Gastroesophageal sphincter (tissue), 4 donors: ENCODE results near the gene KAZN. TPM values are rescaled to one million over a fixed set of nuclear protein-coding genes. Genes with fewer than 3 reads are reported as not detected.

Experiments used
- ATAC-seq: fragments of 150-250 bp; one replicate; pipeline ENCODE4 v1.9.1; 2016; ENCODE audit warnings: mild to moderate bottlenecking, moderate library complexity
- H3K27ac ChIP-seq, 4 donors: fragments of 200-600 bp; sonication (generic) in 3 of 4; 1 replicate in 3 of 4; 2 replicates in 1 of 4; pipeline ENCODE4 v1.5.1; 2016 to 2019
- H3K27me3 ChIP-seq: fragments of 200-600 bp; sonication (generic); one replicate; pipeline ENCODE4 v1.5.1; 2019
- H3K36me3 ChIP-seq, 2 donors: fragments of 200-600 bp; sonication (generic); one replicate each; pipeline ENCODE4 v1.5.1; 2019; ENCODE audit warnings: control low read depth in 1 of 2
- H3K4me1 ChIP-seq, 3 donors: fragments of 200-600 bp; sonication (generic); 1 replicate in 2 of 3; 2 replicates in 1 of 3; pipeline ENCODE4 v1.5.1; 2016 to 2019; ENCODE audit warnings: control low read depth in 2 of 3
- H3K4me3 ChIP-seq, 2 donors: fragments of 200-600 bp; sonication (generic); one replicate each; pipeline ENCODE4 v1.5.1; 2019; ENCODE audit warnings: mild to moderate bottlenecking in 1 of 2, moderate library complexity in 1 of 2
- H3K9me3 ChIP-seq, 3 donors: fragments of 200-600 bp; sonication (generic); one replicate each; pipeline ENCODE4 v1.5.1; 2017 to 2019; ENCODE audit warnings: control low read depth in 2 of 3
- EP300 ChIP-seq: sonication (generic); formaldehyde crosslinking; IDR thresholded peaks from one replicate; pipeline ENCODE4 v1.6.1; 2017; ENCODE audit warnings: antibody characterized with exemption, mild to moderate bottlenecking
- POLR2A ChIP-seq, 2 donors: fragments of 450-650 bp; IDR thresholded peaks; one replicate each; pipeline ENCODE4 v1.6.1; 2017; ENCODE audit warnings: antibody characterized with exemption in 2 of 2, mild to moderate bottlenecking in 2 of 2, moderate library complexity in 1 of 2
- POLR2AphosphoS5 ChIP-seq: sonication (generic); formaldehyde crosslinking; IDR thresholded peaks from one replicate; pipeline ENCODE4 v1.6.1; 2017; ENCODE audit warnings: antibody characterized with exemption
- WGBS, 2 donors: methylation state at CpG; one replicate each; pipeline ENCODE4 v1.1.5; 2018; ENCODE audit warnings: low coverage in 1 of 2; 5-methylcytosine and 5-hydroxymethylcytosine counted together
- total RNA-seq, 4 donors: library from RNA; depleted of rRNA; stranded (reverse); fragments of >200 nt; gene quantifications; one replicate each; pipeline ENCODE4 v1.1.0, GENCODE V29; 2016
- TF ChIP-seq, protein P1 (sequence below), 4 experiments: fragments of 200-600 bp in 2 of 4; fragments of 450-650 bp in 2 of 4; sonication (generic) in 1 of 4; IDR thresholded peaks; one replicate each; pipeline ENCODE4 v1.5.1; 2017 to 2019; ENCODE audit warnings: antibody characterized with exemption in 4 of 4, mild to moderate bottlenecking in 2 of 4, moderate library complexity in 2 of 4

Gene KAZN
- total RNA-seq, 4 donors from 2014 or later = 6.5 to 16.6 (median 11.5) TPM

DNA sequence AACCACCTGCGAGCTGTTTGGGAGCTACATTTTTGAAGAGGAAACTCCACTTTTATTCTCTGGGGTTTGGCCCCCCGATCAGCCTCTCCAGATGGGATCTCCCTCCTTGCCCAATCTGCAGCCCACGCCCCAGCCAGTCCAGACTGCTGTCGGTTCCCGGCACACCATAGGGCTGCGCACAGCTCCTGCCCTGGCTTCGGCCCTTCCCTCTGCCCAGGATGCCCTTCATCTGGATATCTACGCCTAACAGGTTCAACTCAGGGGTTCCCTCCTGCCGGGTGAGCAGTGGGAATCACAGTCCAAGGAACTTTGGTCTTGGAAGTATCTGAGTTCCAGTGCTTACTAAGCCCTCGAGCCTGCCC lies 135.3 kb downstream of the KAZN start:
- peaks cover 24% of the 10 kb centered on the region for H3K27me3 ChIP-seq
- TF ChIP-seq POLR2A (IDR thresholded peaks at IDR 0.05) = no peak
- TF ChIP-seq, protein P1, sequence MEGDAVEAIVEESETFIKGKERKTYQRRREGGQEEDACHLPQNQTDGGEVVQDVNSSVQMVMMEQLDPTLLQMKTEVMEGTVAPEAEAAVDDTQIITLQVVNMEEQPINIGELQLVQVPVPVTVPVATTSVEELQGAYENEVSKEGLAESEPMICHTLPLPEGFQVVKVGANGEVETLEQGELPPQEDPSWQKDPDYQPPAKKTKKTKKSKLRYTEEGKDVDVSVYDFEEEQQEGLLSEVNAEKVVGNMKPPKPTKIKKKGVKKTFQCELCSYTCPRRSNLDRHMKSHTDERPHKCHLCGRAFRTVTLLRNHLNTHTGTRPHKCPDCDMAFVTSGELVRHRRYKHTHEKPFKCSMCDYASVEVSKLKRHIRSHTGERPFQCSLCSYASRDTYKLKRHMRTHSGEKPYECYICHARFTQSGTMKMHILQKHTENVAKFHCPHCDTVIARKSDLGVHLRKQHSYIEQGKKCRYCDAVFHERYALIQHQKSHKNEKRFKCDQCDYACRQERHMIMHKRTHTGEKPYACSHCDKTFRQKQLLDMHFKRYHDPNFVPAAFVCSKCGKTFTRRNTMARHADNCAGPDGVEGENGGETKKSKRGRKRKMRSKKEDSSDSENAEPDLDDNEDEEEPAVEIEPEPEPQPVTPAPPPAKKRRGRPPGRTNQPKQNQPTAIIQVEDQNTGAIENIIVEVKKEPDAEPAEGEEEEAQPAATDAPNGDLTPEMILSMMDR (IDR thresholded peaks at IDR 0.05) = no peak
- TF ChIP-seq POLR2AphosphoS5 = no peak
- TF ChIP-seq EP300 = no peak
- ATAC-seq = no peak
- no peak overlapping the region for H3K4me3 ChIP-seq
- no peak overlapping the region for H3K27ac ChIP-seq
- H3K36me3 ChIP-seq = no peaks in the 10 kb centered on the region
- WGBS, 2 donors = 88% methylated on average over 3 to 4 of the region's 10 CpGs
- H3K4me1 ChIP-seq = peaks cover 0 to 10% (median 0%) of the 10 kb centered on the region in 3 donors
- no peaks in the 10 kb centered on the region for H3K9me3 ChIP-seq

DNA sequence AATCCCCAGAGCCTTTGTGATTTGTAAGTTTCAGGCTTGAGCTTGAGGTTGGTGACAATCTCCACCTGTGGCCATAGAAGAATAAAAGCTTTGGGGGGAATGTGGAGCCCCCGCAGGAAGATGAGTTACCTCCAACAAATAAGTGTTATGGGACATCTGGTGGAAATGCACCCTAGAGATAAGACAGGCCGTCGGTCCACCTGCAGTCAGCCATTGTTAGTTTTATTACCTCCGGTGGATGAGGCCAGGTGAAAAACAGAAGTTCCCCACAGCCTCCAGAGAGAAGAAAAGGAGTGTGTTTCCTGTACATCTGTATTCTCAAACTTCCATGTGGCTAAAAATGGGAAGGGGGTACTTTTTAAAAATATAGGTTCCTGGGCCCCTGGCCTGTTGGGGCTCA lies 137.4 kb downstream of the KAZN start:
- no peak for ATAC-seq
- no peak for TF ChIP-seq POLR2AphosphoS5
- TF ChIP-seq EP300 = no peak
- TF ChIP-seq, protein P1 (IDR thresholded peaks at IDR 0.05) = no peak
- TF ChIP-seq POLR2A (IDR thresholded peaks at IDR 0.05) = no peak
- Histone ChIP-seq H3K4me1 (peaks cover 0 to 10% (median 0%) of the 10 kb centered on the region in 3 donors), H3K36me3 (no peaks in the 10 kb centered on the region), H3K27ac (no peak overlapping the region), H3K9me3 (no peaks in the 10 kb centered on the region), H3K4me3 (no peak overlapping the region), H3K27me3 (peaks cover 42% of the 10 kb centered on the region)
- WGBS, 2 donors = 66 to 100% methylated on average over 1 to 3 of the region's 4 CpGs

DNA sequence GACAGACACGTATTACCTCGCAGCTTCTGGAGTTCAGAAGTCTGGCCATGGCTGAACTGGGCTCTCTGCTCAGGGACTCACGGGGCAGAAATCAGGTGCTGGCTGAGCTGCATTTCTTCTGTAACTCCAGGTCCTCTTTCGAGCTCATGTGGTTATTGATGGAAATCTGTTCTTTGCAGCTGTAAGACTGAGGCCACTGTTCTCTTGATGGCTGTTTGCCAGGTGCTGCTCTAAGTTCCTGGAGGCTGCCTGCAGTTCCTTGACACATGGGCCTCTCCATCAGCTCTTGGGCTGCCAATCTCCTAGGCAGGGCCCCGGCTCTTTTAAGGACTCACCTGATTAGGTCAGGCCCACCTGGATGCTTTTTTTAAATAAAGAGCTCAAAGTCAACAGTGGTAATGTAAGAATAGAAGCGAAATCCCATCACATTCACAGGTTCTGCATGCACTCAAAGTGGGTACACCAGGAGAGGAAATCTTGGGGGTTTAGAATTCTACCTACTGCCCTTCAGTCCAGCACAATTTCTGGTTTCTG lies 139.1 kb downstream of the KAZN start:
- no peak overlapping the region for H3K27ac ChIP-seq
- H3K4me1 ChIP-seq = peaks cover 0 to 3% (median 0%) of the 10 kb centered on the region in 3 donors
- no peaks in the 10 kb centered on the region for H3K9me3 ChIP-seq
- no peak for ATAC-seq
- H3K36me3 ChIP-seq = no peaks in the 10 kb centered on the region
- H3K4me3 ChIP-seq = no peak overlapping the region
- 66 to 100% methylated on average over 1 to 4 of the region's 6 CpGs for WGBS, 2 donors
- peaks cover 50% of the 10 kb centered on the region for H3K27me3 ChIP-seq
- TF ChIP-seq, protein P1 (IDR thresholded peaks at IDR 0.05) = no peak
- TF ChIP-seq POLR2AphosphoS5 = no peak
- no peak for TF ChIP-seq EP300
- TF ChIP-seq POLR2A (IDR thresholded peaks at IDR 0.05) = no peak

DNA sequence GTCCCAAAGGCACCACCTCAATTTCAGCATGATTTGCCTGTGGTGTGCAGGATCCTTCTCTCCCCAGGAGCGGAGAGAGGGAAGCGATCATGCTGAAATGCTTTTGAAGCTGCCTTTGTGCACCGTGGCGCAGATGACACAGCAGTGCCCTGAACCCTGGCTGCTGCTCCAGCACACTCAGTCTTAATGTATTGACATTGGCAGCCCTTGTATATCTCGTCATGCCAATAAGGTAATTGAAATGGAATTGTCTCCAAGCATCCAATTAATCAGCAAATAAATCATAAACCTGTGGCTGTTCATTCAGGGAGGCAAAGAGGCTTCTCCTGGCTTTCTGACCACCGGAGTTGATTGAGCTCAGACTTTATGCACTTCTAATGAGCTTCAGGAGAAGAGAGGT lies 139.8 kb downstream of the KAZN start:
- H3K4me1 ChIP-seq = no peaks in the 10 kb centered on the region
- no peaks in the 10 kb centered on the region for H3K36me3 ChIP-seq
- TF ChIP-seq EP300 (no peak), POLR2AphosphoS5 (no peak), POLR2A (IDR thresholded peaks at IDR 0.05) (no peak)
- TF ChIP-seq, protein P1 (IDR thresholded peaks at IDR 0.05) = no peak
- H3K27ac ChIP-seq = no peak overlapping the region
- ATAC-seq = no peak
- H3K4me3 ChIP-seq = no peak overlapping the region
- H3K9me3 ChIP-seq = no peaks in the 10 kb centered on the region
- 40 to 70% methylated on average over 2 of the region's 6 CpGs for WGBS, 2 donors
- H3K27me3 ChIP-seq = peaks cover 50% of the 10 kb centered on the region

DNA sequence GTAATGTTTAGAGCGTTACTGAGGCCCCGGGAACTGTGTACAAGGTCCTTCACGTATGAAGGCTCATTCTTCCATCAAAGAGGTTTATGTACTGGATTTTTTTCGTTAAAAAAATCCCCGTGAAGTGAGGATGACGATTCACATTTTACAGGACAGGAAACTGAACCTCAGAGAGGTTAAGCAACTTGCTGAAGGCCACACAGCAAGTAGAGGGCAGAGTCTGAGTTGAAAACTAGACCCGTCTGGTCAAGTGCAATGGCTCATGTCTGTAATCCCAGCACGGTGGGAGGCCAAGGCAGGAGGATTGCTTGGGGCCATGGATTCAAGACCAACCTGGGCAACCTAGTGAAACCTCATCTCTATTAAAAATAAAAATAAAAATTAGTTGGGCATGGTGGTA lies 140.2 kb downstream of the KAZN start:
- H3K27ac ChIP-seq = no peak overlapping the region
- peaks cover 50% of the 10 kb centered on the region for H3K27me3 ChIP-seq
- no peaks in the 10 kb centered on the region for H3K9me3 ChIP-seq
- no peaks in the 10 kb centered on the region for H3K36me3 ChIP-seq
- TF ChIP-seq POLR2AphosphoS5 (no peak), POLR2A (IDR thresholded peaks at IDR 0.05) (no peak), EP300 (no peak)
- TF ChIP-seq, protein P1 (IDR thresholded peaks at IDR 0.05) = no peak
- no peak overlapping the region for H3K4me3 ChIP-seq
- ATAC-seq = no peak
- WGBS, 2 donors = 80 to 82% methylated on average over 3 to 8 of the region's 8 CpGs
- no peaks in the 10 kb centered on the region for H3K4me1 ChIP-seq
